Stimulated activated naive CD8-positive, alpha-beta T cell treated with anti-CD3 and anti-CD28 coated beads, Interleukin-15, amount 100 ng/mL, for 72 hours (primary cell): ENCODE measurements around the gene CSRNP3.

Experiments used
- ATAC-seq: fragments of 150-1000 bp; cut with Tn5 transposase; 2 replicates; pipeline ENCODE4 v1.10.0; 2021; ENCODE audit warnings: mild to moderate bottlenecking, moderate library complexity
- DNase-seq, 2 donors: peaks; one replicate each; pipeline ENCODE4 v3.0.0; 2021 to 2022
- H3K27ac Mint-ChIP-seq, 2 donors: one replicate each; pipeline ENCODE4 v1.8.0; 2022; ENCODE audit warnings: mild to moderate bottlenecking in 2 of 2, mixed read lengths in 2 of 2, moderate library complexity in 2 of 2
- H3K27me3 Mint-ChIP-seq: one replicate; pipeline ENCODE4 v1.8.0; 2022; ENCODE audit warnings: mixed read lengths
- H3K4me1 Mint-ChIP-seq: one replicate; pipeline ENCODE4 v1.8.0; 2022; ENCODE audit warnings: mild to moderate bottlenecking, mixed read lengths
- H3K4me3 Mint-ChIP-seq, 2 donors: one replicate each; pipeline ENCODE4 v1.8.0; 2022; ENCODE audit warnings: mild to moderate bottlenecking in 2 of 2, mixed read lengths in 2 of 2, moderate library complexity in 1 of 2
- H3K9me3 Mint-ChIP-seq, 2 donors: one replicate each; pipeline ENCODE4 v1.8.0; 2022; ENCODE audit warnings: mixed read lengths in 2 of 2

Gene CSRNP3

DNA sequence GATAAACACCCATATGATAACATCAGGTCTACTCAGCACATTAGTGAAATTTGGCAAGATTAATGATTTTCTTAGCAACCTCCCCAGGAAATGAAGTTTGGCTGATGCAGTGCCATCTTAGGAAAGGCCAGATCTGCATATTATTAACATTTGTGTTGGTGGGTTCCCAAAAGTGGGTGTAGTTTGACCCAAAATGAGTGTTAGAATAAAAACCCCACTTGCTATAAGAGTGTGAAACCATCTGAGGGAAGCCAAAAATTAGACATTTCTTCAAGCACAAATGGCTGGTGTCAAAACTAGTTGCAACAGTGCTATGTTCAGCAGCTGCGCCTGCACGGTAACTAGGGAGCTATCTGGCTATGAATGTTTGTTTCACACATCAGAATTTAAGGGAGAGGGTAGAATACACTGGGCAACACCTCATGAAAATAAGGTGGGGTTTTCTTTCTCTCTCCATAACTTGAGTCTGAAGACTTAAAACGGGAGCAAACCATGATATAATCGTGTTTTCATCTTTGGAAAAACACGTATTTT, 15.9 kb upstream of the CSRNP3 start:
- H3K27me3 Mint-ChIP-seq, result peaks cover 11% of the 10 kb centered on the region
- no peaks in the 10 kb centered on the region for H3K4me1 Mint-ChIP-seq
- no peak for DNase-seq
- H3K4me3 Mint-ChIP-seq, result no peak overlapping the region
- ATAC-seq, result no peak
- no peak overlapping the region for H3K27ac Mint-ChIP-seq
- H3K9me3 Mint-ChIP-seq, result no peaks in the 10 kb centered on the region

DNA sequence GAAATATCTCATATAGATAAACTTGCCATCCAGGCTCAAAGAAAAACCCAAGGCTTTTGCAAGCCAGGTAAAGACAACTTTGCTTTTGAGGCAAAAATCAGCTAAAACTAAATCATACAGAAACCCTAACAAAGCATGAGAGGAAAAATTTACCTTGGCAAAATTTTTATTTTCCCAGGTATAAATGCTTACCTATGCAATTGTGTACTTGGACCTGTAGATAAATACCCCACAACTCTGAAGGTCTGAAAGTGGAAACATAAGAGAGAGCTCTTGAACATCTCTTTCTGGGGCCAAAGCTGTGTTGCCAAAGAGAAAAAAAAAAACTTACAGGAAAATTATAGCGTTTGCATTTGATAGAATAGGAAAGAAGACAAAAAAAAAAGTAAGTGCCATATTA, 14.6 kb upstream of the CSRNP3 start:
- no peaks in the 10 kb centered on the region for H3K4me1 Mint-ChIP-seq
- no peak overlapping the region for H3K4me3 Mint-ChIP-seq
- no peaks in the 10 kb centered on the region for H3K9me3 Mint-ChIP-seq
- ATAC-seq, result no peak
- no peak overlapping the region for H3K27ac Mint-ChIP-seq
- DNase-seq, result no peak
- H3K27me3 Mint-ChIP-seq, result peaks cover 11% of the 10 kb centered on the region

DNA sequence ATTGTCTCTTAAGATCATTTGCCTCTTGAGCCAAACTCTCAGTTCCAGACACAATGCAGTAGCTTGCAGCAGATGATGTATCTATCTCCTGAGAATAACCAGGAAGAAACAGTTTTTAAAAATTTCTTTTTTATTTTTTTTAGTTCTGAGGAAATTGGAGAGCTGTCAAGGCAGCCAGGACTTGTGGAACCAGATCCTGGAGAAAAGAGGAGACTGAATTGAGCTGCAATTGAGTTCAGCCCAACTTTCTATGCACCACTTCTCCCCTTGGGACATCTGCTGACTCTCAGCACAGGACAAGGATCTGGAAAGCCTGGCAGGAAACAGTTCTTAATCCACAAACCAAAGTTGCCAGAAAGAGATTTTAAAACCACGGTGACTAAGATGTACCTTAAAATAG, 13.5 kb upstream of the CSRNP3 start:
- DNase-seq, result no peak
- Mint-ChIP-seq H3K4me1 (no peaks in the 10 kb centered on the region), H3K4me3 (no peak overlapping the region), H3K27ac (no peak overlapping the region), H3K27me3 (peaks cover 11% of the 10 kb centered on the region), H3K9me3 (no peaks in the 10 kb centered on the region)
- no peak for ATAC-seq

DNA sequence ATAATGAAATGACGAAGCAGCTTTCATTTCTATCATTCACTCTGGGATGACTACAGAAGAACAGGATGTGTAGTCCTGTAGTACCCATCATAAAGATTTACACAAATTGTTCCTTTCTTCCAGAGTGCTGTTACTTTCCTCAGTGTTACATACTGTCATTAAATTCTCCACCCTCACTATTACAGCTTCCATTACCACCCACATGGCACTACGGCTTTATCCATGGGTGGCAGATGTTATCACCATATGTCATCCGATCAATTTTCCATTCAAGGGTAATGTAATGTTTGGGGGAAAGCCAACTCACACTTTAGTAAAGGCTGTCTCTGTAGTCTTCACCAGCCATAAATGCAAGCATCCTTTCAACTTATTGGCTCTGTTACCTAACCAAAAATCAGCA, 7.1 kb upstream of the CSRNP3 start:
- DNase-seq, result no peak
- H3K4me1 Mint-ChIP-seq, result no peaks in the 10 kb centered on the region
- H3K9me3 Mint-ChIP-seq, result no peaks in the 10 kb centered on the region
- H3K27ac Mint-ChIP-seq, result no peak overlapping the region
- ATAC-seq, result no peak
- H3K27me3 Mint-ChIP-seq, result no peaks in the 10 kb centered on the region
- no peak overlapping the region for H3K4me3 Mint-ChIP-seq

DNA sequence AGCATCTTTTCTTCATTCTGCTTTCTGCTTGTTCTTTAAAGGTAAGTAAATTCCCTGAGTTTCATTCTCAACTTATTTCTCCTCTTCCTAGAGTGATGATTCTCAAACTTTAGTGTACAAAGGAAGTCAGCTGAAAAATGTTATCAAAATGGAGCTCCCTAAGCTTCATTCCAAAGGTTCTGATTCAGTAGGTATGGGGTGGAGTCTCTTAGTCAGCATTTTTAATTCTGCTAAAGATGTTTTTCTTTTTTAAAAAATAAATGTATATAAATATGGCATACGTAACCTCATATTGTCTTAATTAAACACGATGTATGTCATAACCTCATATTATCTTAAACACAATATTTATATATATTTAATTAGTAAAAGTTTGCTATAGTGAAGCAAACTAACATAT, 3.1 kb upstream of the CSRNP3 start:
- Mint-ChIP-seq H3K4me3 (no peak overlapping the region), H3K27me3 (no peaks in the 10 kb centered on the region), H3K27ac (no peak overlapping the region), H3K4me1 (no peaks in the 10 kb centered on the region), H3K9me3 (no peaks in the 10 kb centered on the region)
- ATAC-seq, result no peak
- no peak for DNase-seq

DNA sequence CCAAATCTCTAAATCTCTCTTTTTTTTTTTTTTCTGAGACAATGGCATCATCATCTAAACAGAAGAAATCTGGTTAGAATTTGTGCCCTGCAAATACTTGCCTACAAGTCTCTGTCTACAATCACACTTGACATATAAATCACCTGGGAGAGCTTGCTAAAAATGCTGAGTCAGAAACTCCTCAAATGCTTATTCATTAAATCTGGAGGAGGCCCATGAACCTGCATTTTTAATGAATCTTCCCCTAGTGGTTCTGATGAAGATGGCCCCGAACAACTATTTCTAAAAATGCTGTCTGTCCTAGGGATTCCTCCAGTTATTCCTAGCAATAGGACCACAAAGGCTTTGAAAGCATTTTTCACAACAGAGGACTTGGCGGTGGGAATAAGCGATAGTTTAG, 1.6 kb upstream of the CSRNP3 start:
- no peaks in the 10 kb centered on the region for H3K4me1 Mint-ChIP-seq
- H3K9me3 Mint-ChIP-seq, result no peaks in the 10 kb centered on the region
- no peaks in the 10 kb centered on the region for H3K27me3 Mint-ChIP-seq
- no peak overlapping the region for H3K27ac Mint-ChIP-seq
- DNase-seq, result no peak
- H3K4me3 Mint-ChIP-seq, result no peak overlapping the region
- ATAC-seq, result no peak

DNA sequence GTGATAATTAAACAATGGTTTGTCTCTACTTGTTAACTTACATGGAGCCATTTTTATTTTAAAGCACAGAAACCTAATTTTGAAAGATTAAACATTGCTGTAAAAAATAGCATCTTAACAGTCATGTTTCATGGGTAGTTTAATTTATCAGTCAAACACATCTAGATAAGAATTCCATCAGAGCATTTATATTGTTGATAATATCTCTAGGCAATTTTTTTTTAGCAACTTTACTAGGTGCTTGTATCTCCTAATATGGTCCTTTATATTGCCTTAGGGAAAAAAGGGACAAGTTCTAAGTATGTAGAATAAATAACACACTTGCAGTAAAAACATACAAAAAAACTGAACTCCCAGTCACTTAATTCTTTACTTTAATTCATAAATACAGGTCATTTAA, 863 bp downstream of the CSRNP3 start:
- Mint-ChIP-seq H3K4me3 (no peak overlapping the region), H3K27me3 (no peaks in the 10 kb centered on the region), H3K9me3 (no peaks in the 10 kb centered on the region), H3K4me1 (no peaks in the 10 kb centered on the region), H3K27ac (no peak overlapping the region)
- ATAC-seq (no peak), DNase-seq (no peak)

DNA sequence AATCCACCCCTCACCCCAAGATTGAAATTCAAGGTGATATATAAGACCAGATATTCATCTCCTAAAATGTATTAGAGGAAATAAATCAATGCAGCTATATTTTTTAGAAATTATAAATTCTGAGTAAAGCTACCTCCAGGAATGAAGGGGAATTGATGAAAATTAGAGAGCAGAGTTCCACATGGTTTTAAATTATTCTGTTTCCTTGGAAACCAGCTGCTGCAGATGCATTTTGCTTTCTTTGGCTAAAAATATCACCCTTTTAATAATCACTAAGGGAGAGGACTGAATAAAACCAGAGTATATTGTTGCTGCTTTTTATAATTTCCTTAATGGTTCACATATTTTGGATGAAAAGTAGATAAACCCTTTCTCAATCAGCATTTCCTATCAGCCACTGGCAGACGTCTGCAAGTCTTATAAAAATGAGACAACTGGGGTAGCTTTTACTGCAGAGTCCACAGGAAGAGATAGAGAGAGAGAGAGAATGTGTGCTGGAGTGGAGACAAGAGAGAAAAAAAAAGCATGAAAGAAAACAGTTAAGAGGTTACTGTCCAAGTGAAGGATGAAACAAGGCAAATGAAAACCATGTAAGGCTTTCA, 2.0 kb downstream of the CSRNP3 start:
- no peak for ATAC-seq
- no peaks in the 10 kb centered on the region for H3K27me3 Mint-ChIP-seq
- H3K4me3 Mint-ChIP-seq, result no peak overlapping the region
- H3K9me3 Mint-ChIP-seq, result no peaks in the 10 kb centered on the region
- no peaks in the 10 kb centered on the region for H3K4me1 Mint-ChIP-seq
- DNase-seq, result no peak
- no peak overlapping the region for H3K27ac Mint-ChIP-seq

DNA sequence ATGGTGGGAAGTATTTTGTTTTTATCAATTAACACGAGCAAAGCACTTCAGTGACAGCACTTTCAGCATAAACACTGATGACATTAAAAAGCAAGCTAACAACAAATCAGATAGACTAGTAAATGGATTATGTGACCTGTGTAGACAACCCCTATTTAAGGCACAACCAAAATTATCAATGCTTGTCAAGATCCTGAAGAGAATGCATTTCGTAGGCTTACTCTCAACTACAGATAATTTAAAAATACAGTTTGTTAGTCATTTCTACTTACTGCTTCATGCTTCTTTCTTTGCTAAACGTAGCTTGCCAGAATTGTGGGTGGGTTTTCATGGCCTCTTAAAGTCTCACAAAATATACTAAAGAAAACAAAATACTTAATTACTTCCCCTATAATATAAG, 3.4 kb downstream of the CSRNP3 start:
- Mint-ChIP-seq H3K9me3 (no peaks in the 10 kb centered on the region), H3K27ac (no peak overlapping the region), H3K4me3 (no peak overlapping the region), H3K4me1 (no peaks in the 10 kb centered on the region), H3K27me3 (no peaks in the 10 kb centered on the region)
- no peak for ATAC-seq
- no peak for DNase-seq

DNA sequence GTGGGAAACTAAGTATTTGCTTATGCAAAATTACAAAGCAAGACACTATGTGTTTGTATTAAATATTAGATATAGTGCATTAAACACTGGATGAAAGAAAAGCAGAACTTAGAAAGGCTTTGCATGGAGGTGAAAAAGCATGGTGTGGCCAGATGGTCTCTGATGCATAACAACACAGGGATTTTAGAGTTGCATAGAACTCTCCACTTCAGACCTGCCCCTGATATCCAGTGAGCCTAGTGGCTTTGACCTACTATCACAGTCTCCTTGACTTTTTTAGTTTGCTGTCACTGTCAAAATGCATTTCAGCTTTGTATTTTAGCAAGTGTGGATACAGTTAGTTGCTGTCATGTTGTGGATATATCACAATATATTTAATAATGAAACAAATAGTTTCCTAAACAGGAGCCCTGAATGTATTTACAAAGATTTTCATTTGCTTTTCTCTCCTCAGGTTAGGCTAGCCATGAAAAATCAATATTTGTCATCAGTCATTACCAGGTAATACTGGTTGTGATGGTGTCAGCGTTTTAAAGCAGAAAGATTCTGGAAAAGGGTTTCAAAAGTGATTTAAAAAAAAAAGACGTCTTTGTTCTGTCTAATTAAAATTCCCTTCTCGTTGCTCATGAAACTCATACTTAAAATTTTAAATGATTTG, 5.2 kb downstream of the CSRNP3 start:
- H3K9me3 Mint-ChIP-seq, result no peaks in the 10 kb centered on the region
- DNase-seq (no peak), ATAC-seq (no peak)
- no peak overlapping the region for H3K27ac Mint-ChIP-seq
- H3K4me3 Mint-ChIP-seq, result no peak overlapping the region
- H3K4me1 Mint-ChIP-seq, result no peaks in the 10 kb centered on the region
- H3K27me3 Mint-ChIP-seq, result no peaks in the 10 kb centered on the region

DNA sequence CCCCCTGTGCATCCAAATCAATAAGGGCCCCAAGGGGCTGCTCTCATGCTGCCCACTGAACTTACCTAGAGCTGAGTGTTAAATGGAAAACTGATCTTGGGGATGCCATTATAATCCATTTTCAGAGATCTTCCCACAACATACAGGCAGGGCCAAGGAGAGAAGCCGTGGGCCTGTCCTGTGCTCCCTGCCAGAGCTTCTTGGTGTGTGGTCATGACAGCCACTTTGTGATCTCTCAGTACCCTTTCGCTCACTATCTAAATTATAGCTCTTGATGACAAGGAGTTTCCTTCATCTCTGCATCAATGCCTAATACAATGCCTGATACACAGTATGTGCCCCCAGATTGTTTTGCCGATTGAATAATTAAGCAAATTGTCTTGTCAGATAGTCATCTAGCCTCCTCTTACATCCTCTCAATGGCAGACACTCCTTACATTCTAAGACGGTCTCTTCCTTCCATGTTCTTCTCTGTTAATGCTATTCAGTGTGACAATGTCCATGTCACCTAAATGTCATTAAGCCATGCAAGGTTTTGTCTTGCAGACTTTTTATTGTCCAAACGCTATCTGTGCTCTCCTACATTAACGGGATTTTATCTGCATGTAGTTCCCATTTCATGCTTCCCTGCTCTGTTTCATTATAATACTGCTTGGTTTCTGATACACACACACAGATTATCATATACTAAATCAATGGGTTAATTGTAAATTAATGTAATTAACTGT, 5.9 kb downstream of the CSRNP3 start:
- no peaks in the 10 kb centered on the region for H3K4me1 Mint-ChIP-seq
- no peaks in the 10 kb centered on the region for H3K9me3 Mint-ChIP-seq
- H3K4me3 Mint-ChIP-seq, result no peak overlapping the region
- H3K27me3 Mint-ChIP-seq, result no peaks in the 10 kb centered on the region
- no peak overlapping the region for H3K27ac Mint-ChIP-seq
- ATAC-seq, result no peak
- no peak for DNase-seq

DNA sequence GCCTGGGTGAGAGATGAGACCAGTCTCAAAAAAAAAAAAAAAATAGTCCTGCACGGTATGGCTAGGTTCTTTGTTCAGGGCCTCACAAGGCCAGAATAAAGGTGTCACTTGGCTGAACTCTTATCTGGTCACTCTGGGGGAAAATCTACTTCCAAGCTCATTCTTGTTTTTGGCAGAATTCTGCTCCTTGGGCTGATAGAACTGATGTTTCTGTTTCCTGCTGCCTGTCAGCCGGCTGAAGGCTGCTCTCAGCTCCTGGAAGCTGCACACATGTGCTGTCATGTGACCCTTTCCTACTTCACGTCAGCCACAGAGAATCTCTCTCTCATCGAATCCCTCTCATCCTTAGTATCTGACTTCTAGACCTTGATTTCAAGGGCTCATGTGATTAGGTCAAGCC, 10.4 kb downstream of the CSRNP3 start:
- no peaks in the 10 kb centered on the region for H3K27me3 Mint-ChIP-seq
- no peaks in the 10 kb centered on the region for H3K4me1 Mint-ChIP-seq

DNA sequence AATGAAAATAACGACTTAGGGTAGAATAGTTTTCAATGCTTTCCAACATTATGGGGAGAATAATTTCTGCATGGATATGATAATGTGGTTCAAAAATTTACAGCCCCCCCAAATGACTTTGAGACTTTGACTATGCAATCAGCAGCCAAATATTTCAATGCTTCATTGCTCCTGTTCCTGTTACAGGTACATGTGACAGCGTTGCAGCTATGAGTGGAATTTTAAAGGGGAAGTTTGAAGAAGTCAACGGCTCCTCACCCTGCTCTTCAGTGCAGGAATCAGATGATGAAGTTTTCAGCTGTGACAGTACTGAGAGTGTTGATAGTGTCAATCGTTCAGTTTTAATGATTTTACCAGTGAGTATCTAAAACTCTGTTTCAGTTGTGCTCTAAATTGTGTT, 25.1 kb downstream of the CSRNP3 start:
- DNase-seq (no peak), ATAC-seq (no peak)
- Mint-ChIP-seq H3K4me1 (no peaks in the 10 kb centered on the region), H3K27ac (no peak overlapping the region), H3K4me3 (no peak overlapping the region), H3K27me3 (no peaks in the 10 kb centered on the region), H3K9me3 (peaks cover 0 to 5% of the 10 kb centered on the region in 2 donors)

More for the DNA sequence above, 10.4 kb downstream of the CSRNP3 start:
- H3K27ac Mint-ChIP-seq, result peak overlapping the region in 1 of 2 donors; percentile 64
- H3K9me3 Mint-ChIP-seq, result no peaks in the 10 kb centered on the region
- DNase-seq (no peak), ATAC-seq (no peak)
- no peak overlapping the region for H3K4me3 Mint-ChIP-seq

DNA sequence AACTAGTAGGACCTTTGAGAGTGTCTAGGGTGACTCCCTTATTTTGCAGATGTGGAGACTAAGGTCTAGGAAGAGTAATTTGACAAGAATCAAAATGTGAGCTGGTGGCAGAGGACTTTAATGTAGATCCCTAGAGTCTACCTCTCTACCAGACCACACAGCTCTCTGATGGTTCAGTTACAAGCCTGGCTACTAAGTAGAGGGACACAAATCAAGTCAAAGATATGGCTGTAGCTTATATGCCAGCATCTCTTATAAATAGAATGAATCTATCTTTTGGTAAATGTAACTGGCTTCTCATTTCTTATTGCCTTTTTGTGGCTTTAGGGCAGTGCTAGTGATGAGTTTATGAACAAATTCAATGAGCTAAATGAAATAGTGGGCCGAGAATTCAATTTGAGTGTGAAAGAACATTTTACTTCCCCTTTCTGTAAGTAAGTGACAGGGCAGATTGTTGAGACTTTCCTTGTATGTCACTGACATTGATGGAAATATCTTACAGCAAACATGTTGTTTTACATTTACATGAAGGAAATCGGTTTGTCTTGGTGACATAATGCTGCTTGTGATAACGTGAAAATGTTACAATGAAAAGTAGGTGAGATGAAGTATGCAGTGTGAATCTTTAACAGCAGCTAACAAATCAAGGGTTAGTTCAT, 28.3 kb downstream of the CSRNP3 start:
- DNase-seq, result no peak
- no peak for ATAC-seq
- Mint-ChIP-seq H3K27ac (no peak overlapping the region), H3K4me1 (no peaks in the 10 kb centered on the region), H3K27me3 (no peaks in the 10 kb centered on the region), H3K4me3 (no peak overlapping the region), H3K9me3 (no peaks in the 10 kb centered on the region)

DNA sequence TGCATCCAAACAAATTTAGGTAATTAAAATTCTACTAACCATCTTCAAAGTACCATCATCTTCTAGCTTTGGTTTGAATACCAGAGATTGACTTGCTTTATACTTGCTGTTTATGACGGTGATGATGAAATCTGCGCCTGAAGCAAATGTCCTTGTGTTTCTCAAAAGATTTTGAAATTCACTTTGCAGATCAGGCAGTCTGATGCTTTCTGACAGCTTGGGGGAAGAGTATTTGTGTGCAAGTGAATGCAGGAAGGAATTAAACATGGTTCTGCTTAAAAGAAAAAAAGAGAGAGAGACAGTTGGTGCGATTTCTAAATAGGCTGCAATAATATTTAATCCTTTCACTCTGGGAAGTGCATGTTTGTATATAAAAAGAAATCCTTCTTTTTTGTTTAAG, 29.6 kb downstream of the CSRNP3 start:
- Mint-ChIP-seq H3K27me3 (no peaks in the 10 kb centered on the region), H3K4me3 (no peak overlapping the region), H3K9me3 (no peaks in the 10 kb centered on the region), H3K27ac (no peak overlapping the region), H3K4me1 (no peaks in the 10 kb centered on the region)
- DNase-seq (no peak), ATAC-seq (no peak)

DNA sequence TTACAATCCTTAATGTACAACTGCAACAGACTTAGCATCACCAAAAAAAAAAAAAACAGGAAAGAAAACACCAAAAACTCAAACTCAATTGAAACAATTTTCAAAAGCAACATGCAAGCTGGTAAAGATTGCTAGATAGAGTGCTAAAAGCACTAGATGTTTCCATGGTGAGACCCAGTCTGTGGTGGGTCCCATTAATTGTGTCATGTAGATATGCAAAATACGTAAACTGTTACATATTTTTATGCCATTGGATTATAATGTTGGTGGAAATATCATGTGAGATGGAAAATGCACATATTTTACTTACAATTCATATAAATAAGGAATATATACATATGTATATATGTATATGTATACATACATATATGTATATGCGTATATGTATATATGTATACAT, 30.5 kb downstream of the CSRNP3 start:
- H3K4me1 Mint-ChIP-seq, result no peaks in the 10 kb centered on the region
- DNase-seq, result no peak
- no peak overlapping the region for H3K27ac Mint-ChIP-seq
- no peaks in the 10 kb centered on the region for H3K27me3 Mint-ChIP-seq
- ATAC-seq, result no peak
- H3K9me3 Mint-ChIP-seq, result no peaks in the 10 kb centered on the region
- H3K4me3 Mint-ChIP-seq, result no peak overlapping the region
